Panc1 (cell line): Measurements from ENCODE around the gene FEM1B.

Experiments used
- POLR2AphosphoS5 ChIP-seq: IDR thresholded peaks from 2 replicates; pipeline ENCODE4 v1.6.1; 2012; ENCODE audit warnings: mild to moderate bottlenecking, low read depth, low read length, moderate library complexity
- TF ChIP-seq, protein P1 (sequence below): fragments of 450-650 bp; IDR thresholded peaks from 2 replicates; pipeline ENCODE4 v1.5.1; 2017; ENCODE audit warnings: mild to moderate bottlenecking

DNA sequence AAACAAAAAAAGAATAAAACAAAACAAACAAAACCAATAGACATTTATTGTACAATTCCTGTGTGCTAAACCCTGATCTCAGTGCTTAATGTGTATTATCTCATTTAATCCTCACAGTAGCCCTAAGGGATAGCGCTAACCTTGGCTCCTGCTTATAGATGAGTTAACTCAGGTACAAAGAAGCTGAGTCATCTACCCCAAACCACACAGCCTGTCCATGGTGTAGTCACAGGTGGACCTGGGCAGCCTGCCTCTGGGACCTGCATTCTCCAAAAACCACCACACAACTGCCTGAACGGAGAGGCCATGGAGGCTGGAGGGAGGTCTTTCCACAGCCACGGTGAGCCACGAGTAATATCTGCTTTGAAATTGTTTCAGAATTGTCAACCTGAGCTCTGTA lies 42.5 kb upstream of the FEM1B start:
- no peak for TF ChIP-seq POLR2AphosphoS5
- TF ChIP-seq, protein P1, sequence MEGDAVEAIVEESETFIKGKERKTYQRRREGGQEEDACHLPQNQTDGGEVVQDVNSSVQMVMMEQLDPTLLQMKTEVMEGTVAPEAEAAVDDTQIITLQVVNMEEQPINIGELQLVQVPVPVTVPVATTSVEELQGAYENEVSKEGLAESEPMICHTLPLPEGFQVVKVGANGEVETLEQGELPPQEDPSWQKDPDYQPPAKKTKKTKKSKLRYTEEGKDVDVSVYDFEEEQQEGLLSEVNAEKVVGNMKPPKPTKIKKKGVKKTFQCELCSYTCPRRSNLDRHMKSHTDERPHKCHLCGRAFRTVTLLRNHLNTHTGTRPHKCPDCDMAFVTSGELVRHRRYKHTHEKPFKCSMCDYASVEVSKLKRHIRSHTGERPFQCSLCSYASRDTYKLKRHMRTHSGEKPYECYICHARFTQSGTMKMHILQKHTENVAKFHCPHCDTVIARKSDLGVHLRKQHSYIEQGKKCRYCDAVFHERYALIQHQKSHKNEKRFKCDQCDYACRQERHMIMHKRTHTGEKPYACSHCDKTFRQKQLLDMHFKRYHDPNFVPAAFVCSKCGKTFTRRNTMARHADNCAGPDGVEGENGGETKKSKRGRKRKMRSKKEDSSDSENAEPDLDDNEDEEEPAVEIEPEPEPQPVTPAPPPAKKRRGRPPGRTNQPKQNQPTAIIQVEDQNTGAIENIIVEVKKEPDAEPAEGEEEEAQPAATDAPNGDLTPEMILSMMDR: no peak
